ENCODE data around the gene TUBGCP2.

The TUBGCP2 gene

DNA sequence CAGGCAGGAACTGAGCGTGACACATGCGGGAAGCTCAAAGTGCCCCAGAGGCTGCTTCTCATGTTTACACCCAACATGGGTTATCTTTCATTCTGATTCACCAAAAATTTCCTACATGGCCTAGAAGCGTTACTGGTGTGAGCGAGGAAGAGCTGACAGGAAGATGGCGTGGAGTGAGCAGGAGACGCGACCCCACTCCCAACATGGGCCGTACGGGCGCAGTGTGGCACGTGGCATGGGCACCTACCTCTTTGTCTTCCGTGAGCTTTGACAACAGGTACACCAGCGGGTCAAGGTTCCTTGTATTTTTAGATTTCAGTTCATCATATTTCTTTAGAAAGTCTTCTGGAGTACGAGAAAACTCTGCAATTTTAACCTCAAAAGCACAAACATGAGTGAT, 8.9 kb downstream of the TUBGCP2 start:
- DNase-seq, result no peak

GRCh38 chr10:133299224-133299623, 9.4 kb downstream of the TUBGCP2 start:
- no peak for DNase-seq

DNA sequence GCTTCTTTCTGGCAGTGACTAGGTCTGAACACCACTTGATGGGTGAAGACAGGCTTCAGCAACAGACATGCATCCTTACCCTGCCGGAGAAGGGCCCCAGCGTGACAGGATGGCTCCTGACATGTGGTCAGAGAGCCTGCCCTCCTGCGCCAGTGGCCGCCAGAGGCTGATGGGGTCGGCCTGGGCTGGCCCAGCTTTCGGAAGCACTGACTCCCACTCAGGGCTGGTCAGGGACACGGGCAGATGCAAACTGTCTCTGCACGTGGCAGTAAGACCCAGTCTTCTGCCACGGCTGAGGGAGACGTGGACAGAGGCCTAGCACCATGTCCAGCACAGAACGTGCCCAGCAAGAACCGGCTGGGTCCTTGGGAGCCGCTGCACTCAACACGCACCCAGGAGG, 10.2 kb downstream of the TUBGCP2 start:
- no peak for DNase-seq

DNA sequence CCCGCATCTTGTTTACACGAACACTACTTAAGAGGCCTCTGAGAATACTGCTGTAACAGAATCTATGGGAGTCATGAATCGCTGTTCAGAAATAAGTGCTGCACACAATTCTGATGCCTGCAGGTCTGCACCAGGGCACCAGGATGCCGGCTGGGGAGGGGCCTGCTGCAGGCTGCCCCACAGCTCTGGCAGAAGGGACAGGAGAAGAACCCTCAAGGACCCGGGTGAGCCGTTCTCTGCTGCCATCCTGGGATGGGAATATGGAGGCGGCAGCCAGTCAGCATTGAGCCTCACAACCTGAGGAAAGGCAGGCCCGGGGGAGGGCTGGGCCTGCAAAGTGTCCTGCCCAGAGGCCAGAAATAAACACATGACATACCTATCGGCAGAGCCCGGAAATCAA, 11.2 kb downstream of the TUBGCP2 start:
- DNase-seq, result no peak

- no peak for DNase-seq
Observed at GRCh38 chr10:133295426-133296320, 13.0 kb downstream of the TUBGCP2 start.

DNA sequence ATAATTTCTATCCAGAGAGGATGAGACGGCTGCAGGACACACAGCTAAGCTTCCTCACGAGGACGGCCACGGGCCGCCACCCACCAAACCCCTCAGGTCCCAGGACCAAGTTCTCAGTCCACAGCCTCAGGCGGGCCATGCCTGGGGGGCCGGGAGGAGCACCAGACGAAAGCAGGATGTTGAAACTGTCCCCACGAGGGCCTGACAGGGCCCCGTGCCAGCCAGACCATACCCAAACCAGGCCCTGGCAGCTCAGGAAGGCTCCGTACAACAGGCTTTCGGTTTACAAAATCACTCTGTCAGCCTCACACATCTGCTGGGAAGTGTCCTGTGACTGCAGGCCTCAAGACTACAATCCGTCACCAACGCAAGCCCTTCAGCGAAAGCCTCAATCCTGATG, 14.5 kb downstream of the TUBGCP2 start:
- no peak for DNase-seq

GRCh38 chr10:133293810-133294119, 14.9 kb downstream of the TUBGCP2 start:
- DNase-seq, result no peak

DNA sequence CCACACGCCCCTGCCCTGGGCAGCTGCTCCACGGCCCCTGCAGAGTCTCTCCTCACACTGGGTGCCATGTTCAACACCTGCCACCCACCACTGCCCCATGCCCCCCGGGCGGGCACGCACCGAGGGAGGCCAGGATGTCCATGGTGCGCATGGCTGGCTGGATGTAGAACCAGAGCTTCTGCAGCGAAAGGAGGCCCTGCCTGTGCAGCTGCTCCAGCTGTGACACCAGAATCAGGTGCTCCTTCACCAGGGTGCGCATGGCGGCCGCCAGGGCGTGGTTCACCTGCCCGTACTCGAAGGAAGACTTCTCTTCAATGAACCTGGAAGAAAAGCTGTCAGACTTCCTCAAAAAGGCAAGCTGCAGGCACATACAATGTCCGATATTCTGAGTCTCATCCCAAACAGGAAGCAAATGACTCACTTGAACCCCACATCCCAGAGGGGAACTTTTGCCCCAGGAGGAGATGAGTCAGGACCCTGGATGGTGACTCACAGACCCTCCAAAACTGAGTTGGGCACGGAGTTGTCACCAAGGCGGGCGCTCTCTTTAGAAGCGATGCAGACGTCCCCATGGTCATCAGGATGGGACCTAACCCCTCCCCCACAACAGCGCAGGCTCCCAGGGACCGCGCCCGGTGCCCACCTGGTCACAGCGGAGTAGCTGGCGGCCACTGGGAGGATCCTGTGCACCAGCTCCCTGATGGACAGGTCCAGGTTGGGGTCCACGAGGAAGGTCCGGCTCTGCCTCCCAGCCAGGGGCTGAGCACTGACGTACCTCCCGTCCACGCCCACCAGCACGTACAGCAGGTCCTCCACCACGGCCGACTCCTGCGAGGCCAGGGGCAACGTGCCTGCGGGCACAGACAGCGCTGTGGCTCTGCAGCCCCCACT, 15.5 kb downstream of the TUBGCP2 start:
- no peak for DNase-seq

DNA sequence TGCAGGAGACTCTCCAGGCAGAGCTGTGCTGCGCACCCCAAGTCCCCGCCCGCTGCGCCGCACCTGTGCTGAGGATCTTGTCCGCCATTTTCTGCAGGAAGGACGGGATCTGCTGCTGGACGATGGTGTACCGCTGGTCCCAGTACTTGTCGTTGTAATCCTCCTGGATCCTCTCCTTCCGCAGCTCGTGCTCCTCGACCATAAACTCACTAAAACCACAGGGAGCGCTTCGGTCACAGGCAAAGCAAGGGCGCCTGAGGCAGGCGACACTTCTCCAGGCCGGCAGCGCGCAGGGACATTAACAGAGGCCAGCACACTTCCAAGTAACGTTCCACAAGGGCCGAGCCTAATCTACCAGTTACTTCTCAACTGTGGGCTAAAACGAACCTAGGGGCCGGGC, 18.9 kb downstream of the TUBGCP2 start:
- DNase-seq, result no peak

GRCh38 chr10:133287832-133288500, 20.7 kb downstream of the TUBGCP2 start:
- no peak for DNase-seq

GRCh38 chr10:133286366-133286765, 22.3 kb downstream of the TUBGCP2 start:
- DNase-seq, result no peak

DNA sequence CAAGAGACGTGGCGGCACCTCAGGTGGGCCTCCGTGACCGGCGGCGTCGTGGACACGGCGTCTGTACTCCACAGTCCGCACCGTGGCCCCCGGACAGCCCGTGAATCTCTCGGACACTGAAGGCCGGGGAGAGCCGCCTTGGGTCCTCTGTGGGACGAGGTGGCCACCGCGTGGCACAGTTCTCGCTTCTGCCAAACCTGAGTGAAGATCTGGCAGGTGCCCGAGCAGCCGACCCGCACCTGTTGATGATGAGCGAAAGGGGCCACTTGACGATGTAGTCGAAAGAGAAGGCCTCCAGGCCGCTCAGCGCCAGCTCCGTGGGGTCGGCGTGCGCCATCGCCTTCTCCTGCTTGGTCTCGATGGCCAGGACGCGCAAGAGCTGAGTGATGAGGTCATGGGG, 23.5 kb downstream of the TUBGCP2 start:
- no peak for DNase-seq

DNA sequence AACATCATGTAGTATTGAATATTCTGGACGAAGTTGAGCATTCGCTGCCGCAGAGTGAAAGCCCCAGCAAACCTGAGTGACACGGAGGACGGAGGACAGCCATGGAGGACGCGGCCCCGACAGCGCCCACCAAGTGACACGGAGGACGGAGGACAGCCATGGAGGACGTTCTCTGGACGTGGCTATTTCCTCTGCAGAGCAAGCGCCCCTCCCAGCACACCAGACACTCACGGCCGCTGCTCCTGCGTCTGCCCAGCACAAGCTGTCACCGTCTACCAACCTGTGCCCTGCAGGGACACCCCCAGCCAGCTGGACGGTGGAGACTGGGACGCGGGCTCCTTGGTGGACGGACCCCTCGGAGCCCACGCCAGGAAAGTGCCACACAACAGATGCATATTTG, 24.7 kb downstream of the TUBGCP2 start:
- DNase-seq, result no peak

- DNase-seq, result no peak
Observed at GRCh38 chr10:133282846-133283390, 25.8 kb downstream of the TUBGCP2 start.

- DNase-seq, result no peak
Observed at GRCh38 chr10:133281628-133282372, 26.9 kb downstream of the TUBGCP2 start.

DNA sequence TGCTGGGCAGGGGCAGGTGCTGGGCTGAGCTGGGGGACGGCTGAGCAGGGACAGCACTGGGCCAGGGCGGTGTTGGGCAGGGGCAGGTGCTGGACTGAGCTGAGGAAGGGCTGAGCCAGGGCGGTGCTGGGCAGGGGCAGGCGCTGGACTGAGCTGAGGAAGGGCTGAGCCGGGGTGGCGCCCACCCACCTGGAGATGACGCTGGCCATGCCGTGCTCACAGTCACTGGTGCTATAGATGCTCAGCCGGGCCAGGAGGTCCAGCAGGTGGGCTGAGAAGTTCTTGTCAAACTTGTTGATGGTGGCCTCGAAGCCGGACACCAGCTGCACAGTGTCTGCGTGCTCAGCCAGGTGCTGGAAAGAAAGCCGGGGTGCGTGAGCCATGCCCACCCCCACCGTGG, 27.6 kb downstream of the TUBGCP2 start:
- DNase-seq, result no peak

DNA sequence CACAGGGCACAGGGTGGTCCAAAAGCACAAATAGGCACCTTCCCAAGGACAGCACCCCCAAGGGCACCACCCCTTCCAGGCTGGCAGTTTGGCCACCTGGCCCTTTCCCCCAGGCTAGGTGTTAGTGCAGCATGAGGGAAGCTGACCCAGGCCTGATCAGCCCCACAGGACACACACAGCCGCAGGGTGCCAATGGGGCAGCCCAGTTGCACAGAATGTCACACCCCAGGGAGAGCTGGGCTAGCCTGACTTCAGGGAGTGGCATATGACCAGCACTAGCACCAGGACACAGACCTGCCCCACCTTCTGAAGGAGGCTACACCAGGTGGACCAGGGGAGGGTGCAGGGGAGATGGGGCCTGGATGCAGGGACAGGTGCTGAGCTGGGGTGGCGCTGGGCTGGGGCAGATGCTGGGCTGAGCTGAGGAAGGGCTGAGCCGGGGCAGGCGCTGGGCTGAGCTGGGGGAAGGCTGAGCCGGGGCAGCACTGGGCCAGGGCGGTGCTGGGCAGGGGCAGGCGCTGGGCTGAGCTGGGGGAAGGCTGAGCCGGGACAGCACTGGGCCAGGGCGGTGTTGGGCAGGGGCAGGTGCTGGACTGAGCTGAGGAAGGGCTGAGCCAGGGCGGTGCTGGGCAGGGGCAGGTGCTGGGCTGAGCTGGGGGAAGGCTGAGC, 28.1 kb downstream of the TUBGCP2 start:
- no peak for DNase-seq

GRCh38 chr10:133279326-133280226, 29.1 kb downstream of the TUBGCP2 start:
- peak; percentile 67 for DNase-seq

DNA sequence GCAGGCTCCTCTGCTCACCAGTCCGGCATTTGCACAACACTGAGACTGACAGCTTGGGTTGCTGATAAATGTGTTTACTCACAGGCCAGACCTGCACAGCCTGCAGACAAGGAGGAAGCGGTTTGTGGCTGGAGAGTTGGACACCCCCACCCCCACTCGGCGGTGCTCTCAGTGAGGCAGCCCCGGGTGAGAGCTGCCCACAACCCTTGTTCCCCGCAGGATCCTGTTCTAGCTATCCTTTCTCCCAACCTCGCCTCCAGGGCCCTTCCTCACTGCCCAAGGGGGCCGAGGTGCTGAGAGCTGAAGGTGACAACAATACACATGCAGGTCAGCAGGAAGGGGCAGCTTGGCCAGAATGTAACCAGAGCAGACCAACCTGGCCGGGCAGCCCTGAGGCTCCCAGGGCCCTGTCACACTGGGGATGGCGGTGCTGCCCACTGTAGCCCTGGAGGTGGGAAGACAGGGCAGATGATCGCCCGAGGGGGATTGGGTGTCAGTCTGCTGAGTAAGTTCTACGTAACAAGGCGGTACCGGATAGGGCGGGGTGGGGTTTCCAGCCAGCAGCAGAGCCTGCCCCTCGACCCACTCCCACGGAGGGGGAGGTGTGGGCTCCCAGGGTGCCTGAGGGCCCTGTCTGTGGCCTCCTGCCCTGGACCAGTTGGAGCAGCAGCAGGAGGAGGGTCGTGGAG, 30.0 kb downstream of the TUBGCP2 start:
- DNase-seq, result peak; percentile 94

- peak; percentile 39 for DNase-seq
Observed at GRCh38 chr10:133277993-133278576, 30.6 kb downstream of the TUBGCP2 start.

Measured in hematopoietic multipotent progenitor cell treated with erythropoietin and hydrocortisone succinate and interleukin-3 and kit ligand, for 6 days (in vitro differentiated cells).